Stimulated activated memory B cell treated with anti-CD40 and anti-IgM and Interleukin-4, amounts not matched to agents 10 μg/mL and 1 μg/mL and 100 μg/mL, for 72 hours (primary cell): ENCODE results near the gene C19orf47.

ENCODE experiments used
- ATAC-seq: fragments of 150-1000 bp; cut with Tn5 transposase; 2 replicates; pipeline ENCODE4 v1.10.0; 2021
- H3K27ac Mint-ChIP-seq: one replicate; pipeline ENCODE4 v1.8.0; 2022; ENCODE audit warnings: mild to moderate bottlenecking, mixed read lengths
- H3K27me3 Mint-ChIP-seq: one replicate; pipeline ENCODE4 v1.8.0; 2022; ENCODE audit warnings: mixed read lengths
- H3K36me3 Mint-ChIP-seq: one replicate; pipeline ENCODE4 v1.8.0; 2022; ENCODE audit warnings: mixed read lengths
- H3K4me1 Mint-ChIP-seq: one replicate; pipeline ENCODE4 v1.8.0; 2022; ENCODE audit warnings: mixed read lengths
- H3K4me3 Mint-ChIP-seq: one replicate; pipeline ENCODE4 v1.8.0; 2022; ENCODE audit warnings: mild to moderate bottlenecking, moderate library complexity, mixed read lengths
- H3K9me3 Mint-ChIP-seq: one replicate; pipeline ENCODE4 v1.8.0; 2022; ENCODE audit warnings: mixed read lengths

Gene C19orf47

GRCh38 chr19:40286971-40287421 is 61.2 kb downstream of the C19orf47 start:
- Mint-ChIP-seq H3K36me3 (no peaks in the 10 kb centered on the region), H3K9me3 (no peaks in the 10 kb centered on the region), H3K27ac (peak overlapping the region; percentile 96), H3K4me3 (peak overlapping the region; percentile 53), H3K27me3 (no peaks in the 10 kb centered on the region), H3K4me1 (peaks cover 44% of the 10 kb centered on the region)
- ATAC-seq = no peak

GRCh38 chr19:40286235-40286970 is 61.8 kb downstream of the C19orf47 start:
- peak overlapping the region; percentile 84 for H3K4me3 Mint-ChIP-seq
- H3K27me3 Mint-ChIP-seq = no peaks in the 10 kb centered on the region
- H3K27ac Mint-ChIP-seq = peak overlapping the region; percentile 96
- H3K36me3 Mint-ChIP-seq = no peaks in the 10 kb centered on the region
- H3K4me1 Mint-ChIP-seq = peaks cover 50% of the 10 kb centered on the region
- ATAC-seq = no peak
- H3K9me3 Mint-ChIP-seq = no peaks in the 10 kb centered on the region

- ATAC-seq = peak; percentile 94
- no peaks in the 10 kb centered on the region for H3K27me3 Mint-ChIP-seq
- H3K4me3 Mint-ChIP-seq = peak overlapping the region; percentile 84
- peaks cover 57% of the 10 kb centered on the region for H3K4me1 Mint-ChIP-seq
- H3K27ac Mint-ChIP-seq = peak overlapping the region; percentile 96
- no peaks in the 10 kb centered on the region for H3K9me3 Mint-ChIP-seq
- H3K36me3 Mint-ChIP-seq = no peaks in the 10 kb centered on the region
Observed at GRCh38 chr19:40285353-40286234, 62.6 kb downstream of the C19orf47 start.

DNA sequence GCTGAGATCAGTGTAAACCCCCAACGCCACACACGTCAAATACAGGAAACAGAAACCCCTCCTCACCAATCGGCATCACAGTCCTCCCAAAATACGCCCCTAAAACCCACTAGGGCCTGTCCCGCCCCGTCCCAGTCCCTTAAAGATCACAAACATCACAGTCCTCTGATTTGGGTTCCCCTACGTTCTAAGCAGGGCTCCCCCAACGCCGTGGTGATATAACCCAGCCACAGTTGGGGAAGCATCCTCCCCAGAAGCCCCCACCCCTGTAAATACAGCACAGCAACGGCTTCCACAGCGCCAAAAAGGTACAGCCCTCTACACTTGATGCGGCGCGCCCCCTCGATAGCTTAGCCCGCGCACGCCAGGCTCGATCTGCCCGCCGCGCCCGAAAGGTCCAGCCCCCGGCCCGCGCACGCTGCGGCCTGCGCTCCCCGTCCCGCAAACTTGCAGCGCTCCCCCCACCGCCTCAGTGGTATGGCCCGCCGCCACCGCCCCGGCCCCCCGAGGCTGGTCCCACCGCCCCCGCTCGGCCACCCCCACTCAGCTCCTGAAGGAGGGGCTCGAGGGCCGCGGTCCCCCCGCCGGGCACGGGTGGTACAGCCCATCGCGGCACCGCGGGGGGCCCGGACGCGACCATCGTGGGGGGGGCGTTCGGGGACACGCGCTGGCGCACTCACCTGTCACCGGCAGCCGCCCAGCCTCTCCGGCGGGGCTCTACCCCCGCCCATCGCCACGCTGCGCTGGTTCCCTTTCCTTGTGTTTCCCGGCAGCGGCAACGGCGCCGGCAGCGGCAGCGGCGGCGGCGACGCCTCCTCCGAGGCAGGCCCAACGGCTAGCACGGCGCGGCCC is 63.5 kb downstream of the C19orf47 start, which contains the start of gene AKT2:
AKT2 (minus strand) TSS at position 845 of the 852 bp plus-strand sequence. CDS start 20,078 bp downstream, outside the sequence.
- ATAC-seq = peak; percentile 65
- Mint-ChIP-seq H3K4me1 (peaks cover 65% of the 10 kb centered on the region), H3K27ac (peak within 1 kb of the TSS; percentile 96), H3K27me3 (no peaks in the 10 kb centered on the region), H3K9me3 (no peaks in the 10 kb centered on the region), H3K4me3 (peak within 1 kb of the TSS; percentile 84), H3K36me3 (no peaks in the 10 kb centered on the region)

DNA sequence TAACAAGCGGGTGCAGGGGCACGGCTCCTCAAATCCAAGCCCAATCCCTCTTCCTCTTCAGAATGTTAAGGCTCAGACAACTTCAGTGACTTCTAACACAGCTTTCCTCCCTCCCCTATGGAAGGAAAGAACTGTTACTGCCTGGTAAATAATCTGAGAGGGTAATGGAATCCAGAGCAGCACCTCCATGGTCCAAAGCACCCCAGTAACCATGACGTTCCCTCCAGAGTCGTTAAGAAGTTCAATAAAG is 64.0 kb downstream of the C19orf47 start:
- Mint-ChIP-seq H3K4me3 (peak overlapping the region; percentile 84), H3K27me3 (no peaks in the 10 kb centered on the region), H3K4me1 (peaks cover 68% of the 10 kb centered on the region), H3K36me3 (no peaks in the 10 kb centered on the region), H3K27ac (peak overlapping the region; percentile 96), H3K9me3 (no peaks in the 10 kb centered on the region)
- no peak for ATAC-seq

GRCh38 chr19:40283414-40284250 is 64.6 kb downstream of the C19orf47 start:
- no peaks in the 10 kb centered on the region for H3K9me3 Mint-ChIP-seq
- H3K4me3 Mint-ChIP-seq = peak overlapping the region; percentile 84
- no peak for ATAC-seq
- H3K27ac Mint-ChIP-seq = peak overlapping the region; percentile 96
- peaks cover 70% of the 10 kb centered on the region for H3K4me1 Mint-ChIP-seq
- no peaks in the 10 kb centered on the region for H3K36me3 Mint-ChIP-seq
- H3K27me3 Mint-ChIP-seq = no peaks in the 10 kb centered on the region

DNA sequence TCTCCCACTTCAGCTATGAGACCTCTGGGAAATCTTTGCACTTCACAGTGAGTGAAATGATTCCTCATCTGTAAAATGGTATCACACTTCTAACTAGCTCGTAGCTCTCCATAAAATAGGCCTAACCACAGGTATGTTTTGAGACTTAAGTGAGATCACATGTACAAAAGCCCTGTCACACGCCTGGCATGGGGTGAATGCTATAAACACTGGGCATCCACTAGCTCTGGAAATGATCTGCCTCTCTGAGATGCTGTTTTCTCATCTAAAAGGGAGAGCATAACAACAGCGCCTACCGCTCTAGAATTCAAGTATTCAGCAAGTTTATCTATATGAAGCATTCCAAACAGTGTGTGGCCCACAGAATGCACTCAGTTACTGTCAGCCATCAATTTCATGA is 65.3 kb downstream of the C19orf47 start:
- H3K4me3 Mint-ChIP-seq = peak overlapping the region; percentile 84
- H3K4me1 Mint-ChIP-seq = peaks cover 77% of the 10 kb centered on the region
- H3K27me3 Mint-ChIP-seq = no peaks in the 10 kb centered on the region
- no peaks in the 10 kb centered on the region for H3K36me3 Mint-ChIP-seq
- ATAC-seq = no peak
- peak overlapping the region; percentile 96 for H3K27ac Mint-ChIP-seq
- H3K9me3 Mint-ChIP-seq = no peaks in the 10 kb centered on the region

DNA sequence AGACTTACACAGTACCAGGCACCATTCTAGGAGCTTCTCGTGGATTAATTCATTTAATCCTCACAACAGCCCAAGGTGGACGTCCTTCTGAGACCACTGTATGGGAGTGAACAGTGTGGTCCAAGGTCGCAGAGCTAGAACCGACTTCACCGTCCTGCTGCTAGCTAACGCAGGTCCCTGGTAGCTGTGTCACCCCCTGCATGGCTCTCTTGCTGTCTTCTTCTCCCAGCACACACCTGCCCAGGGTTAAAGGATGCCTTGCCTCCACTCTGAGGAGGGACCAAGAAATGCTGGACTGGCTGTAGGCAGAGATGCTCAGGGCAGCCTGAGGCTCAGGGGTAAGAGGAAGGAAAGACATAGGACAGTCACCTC is 66.0 kb downstream of the C19orf47 start:
- no peaks in the 10 kb centered on the region for H3K9me3 Mint-ChIP-seq
- H3K4me3 Mint-ChIP-seq = no peak overlapping the region
- no peaks in the 10 kb centered on the region for H3K27me3 Mint-ChIP-seq
- peaks cover 84% of the 10 kb centered on the region for H3K4me1 Mint-ChIP-seq
- H3K36me3 Mint-ChIP-seq = no peaks in the 10 kb centered on the region
- H3K27ac Mint-ChIP-seq = peak overlapping the region; percentile 96
- no peak for ATAC-seq

DNA sequence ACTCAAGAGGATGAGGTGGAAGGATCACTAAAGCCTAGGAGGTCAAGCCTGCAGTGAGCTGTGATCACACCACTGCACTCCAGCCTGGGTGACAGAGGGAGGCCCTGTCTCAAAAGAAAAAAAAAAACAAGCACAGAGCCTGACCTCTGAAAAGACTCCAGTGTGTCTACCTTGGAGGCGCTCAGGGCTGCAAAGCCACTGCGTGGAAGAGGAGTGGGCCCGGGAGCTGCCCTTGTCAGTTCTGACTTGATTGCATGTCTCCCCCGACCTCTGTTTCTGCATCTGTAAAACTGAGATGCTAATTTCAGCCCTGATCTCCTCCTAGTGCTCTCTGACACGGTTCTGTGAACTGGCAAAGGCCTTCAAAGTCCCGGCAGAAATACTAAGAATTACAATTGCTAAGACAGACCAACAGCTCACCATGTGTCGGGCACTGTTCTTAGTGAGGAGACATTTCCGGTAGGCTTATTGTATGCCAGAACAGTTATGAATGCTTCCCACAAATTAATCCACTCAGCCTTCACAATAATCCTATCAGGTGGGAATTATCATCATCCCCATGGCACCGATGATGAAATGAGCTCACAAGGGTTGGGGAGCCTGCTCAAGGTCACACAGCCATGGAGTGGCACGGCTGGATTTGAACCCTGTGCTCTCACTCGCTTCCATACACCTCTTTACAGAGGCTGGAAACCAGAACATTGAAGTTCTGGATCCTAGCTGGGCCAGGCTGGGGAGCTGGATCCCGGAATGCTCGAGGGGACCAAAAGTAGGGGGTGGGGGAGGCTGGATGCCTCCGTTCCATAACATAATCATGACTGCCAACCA is 66.6 kb downstream of the C19orf47 start:
- Mint-ChIP-seq H3K27ac (peak overlapping the region; percentile 96), H3K36me3 (no peaks in the 10 kb centered on the region), H3K9me3 (no peaks in the 10 kb centered on the region), H3K27me3 (no peaks in the 10 kb centered on the region), H3K4me1 (peaks cover 82% of the 10 kb centered on the region), H3K4me3 (no peak overlapping the region)
- ATAC-seq = no peak

GRCh38 chr19:40280608-40281221 is 67.5 kb downstream of the C19orf47 start:
- no peak for ATAC-seq
- H3K27me3 Mint-ChIP-seq = no peaks in the 10 kb centered on the region
- peak overlapping the region; percentile 96 for H3K27ac Mint-ChIP-seq
- peak overlapping the region; percentile 63 for H3K4me3 Mint-ChIP-seq
- H3K36me3 Mint-ChIP-seq = no peaks in the 10 kb centered on the region
- H3K4me1 Mint-ChIP-seq = peaks cover 80% of the 10 kb centered on the region
- H3K9me3 Mint-ChIP-seq = no peaks in the 10 kb centered on the region

- H3K27ac Mint-ChIP-seq = peak overlapping the region; percentile 96
- ATAC-seq = no peak
- no peaks in the 10 kb centered on the region for H3K27me3 Mint-ChIP-seq
- peaks cover 82% of the 10 kb centered on the region for H3K4me1 Mint-ChIP-seq
- H3K9me3 Mint-ChIP-seq = no peaks in the 10 kb centered on the region
- no peaks in the 10 kb centered on the region for H3K36me3 Mint-ChIP-seq
- peak overlapping the region; percentile 63 for H3K4me3 Mint-ChIP-seq
Observed at GRCh38 chr19:40279761-40280607, 68.2 kb downstream of the C19orf47 start.

GRCh38 chr19:40279120-40279551 is 69.1 kb downstream of the C19orf47 start:
- Mint-ChIP-seq H3K4me3 (no peak overlapping the region), H3K9me3 (no peaks in the 10 kb centered on the region), H3K27me3 (no peaks in the 10 kb centered on the region), H3K27ac (peak overlapping the region; percentile 96), H3K36me3 (peaks cover under 1% of the 10 kb centered on the region), H3K4me1 (peaks cover 85% of the 10 kb centered on the region)
- ATAC-seq = no peak
